Measurements from ENCODE around the gene PEBP1. TPM values are rescaled to one million over a fixed set of nuclear protein-coding genes. Genes with fewer than 3 reads are reported as not detected.

Gene PEBP1
- total RNA-seq, 1 experiment from 2014 or later = 168 TPM

DNA sequence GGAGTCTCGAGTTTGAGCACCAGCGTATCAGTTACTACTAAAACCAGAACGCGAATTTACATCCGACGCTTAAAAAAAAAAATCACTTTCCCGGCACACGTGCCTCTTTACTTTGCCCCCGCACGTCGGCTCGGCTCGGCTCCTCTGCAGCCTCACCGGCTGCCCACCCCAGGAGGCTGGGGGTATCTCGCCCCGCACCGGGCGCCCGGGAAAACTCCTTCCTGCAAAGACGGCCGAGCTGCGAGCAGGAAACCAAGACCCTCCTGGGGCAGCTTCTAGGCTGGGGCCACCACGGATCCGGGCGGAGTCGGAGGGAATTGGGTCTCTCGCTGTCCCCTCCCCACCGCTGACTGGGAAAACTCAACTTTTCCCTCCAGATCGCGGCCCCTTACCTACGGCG lies 32.7 kb upstream of the PEBP1 start:
- H3K4me3 ChIP-seq (ENCODE audit: low read depth in 2 of 2, low read length in 2 of 2) = peak overlapping the region; percentile 69 to 83
- ChIA-PET CTCF (interaction anchor here (0.7 kb wide), 1 partner anchor 269 kb away, joined by 3 read pairs; the partner anchor contains the start of gene TAOK3), POLR2A (interaction anchor here (0.6 kb wide), 2 partner anchors 24 to 76 kb away, joined by 3 read pairs; no protein-coding TSS in a partner anchor)
- peaks cover 12% of the 10 kb centered on the region for H3K4me1 ChIP-seq (ENCODE audit: control insufficient read depth, insufficient read depth, low read length)
- no peak for TF ChIP-seq POLR2AphosphoS5 (IDR thresholded peaks at IDR 0.05; ENCODE audit: low read depth, low read length)
- TF ChIP-seq, protein P1, sequence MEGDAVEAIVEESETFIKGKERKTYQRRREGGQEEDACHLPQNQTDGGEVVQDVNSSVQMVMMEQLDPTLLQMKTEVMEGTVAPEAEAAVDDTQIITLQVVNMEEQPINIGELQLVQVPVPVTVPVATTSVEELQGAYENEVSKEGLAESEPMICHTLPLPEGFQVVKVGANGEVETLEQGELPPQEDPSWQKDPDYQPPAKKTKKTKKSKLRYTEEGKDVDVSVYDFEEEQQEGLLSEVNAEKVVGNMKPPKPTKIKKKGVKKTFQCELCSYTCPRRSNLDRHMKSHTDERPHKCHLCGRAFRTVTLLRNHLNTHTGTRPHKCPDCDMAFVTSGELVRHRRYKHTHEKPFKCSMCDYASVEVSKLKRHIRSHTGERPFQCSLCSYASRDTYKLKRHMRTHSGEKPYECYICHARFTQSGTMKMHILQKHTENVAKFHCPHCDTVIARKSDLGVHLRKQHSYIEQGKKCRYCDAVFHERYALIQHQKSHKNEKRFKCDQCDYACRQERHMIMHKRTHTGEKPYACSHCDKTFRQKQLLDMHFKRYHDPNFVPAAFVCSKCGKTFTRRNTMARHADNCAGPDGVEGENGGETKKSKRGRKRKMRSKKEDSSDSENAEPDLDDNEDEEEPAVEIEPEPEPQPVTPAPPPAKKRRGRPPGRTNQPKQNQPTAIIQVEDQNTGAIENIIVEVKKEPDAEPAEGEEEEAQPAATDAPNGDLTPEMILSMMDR (IDR thresholded peaks at IDR 0.05) = no peak
- no peak for TF ChIP-seq TCF7L2 (IDR thresholded peaks at IDR 0.05; ENCODE audit: low read depth, low read length)
- TF ChIP-seq, protein P2, sequence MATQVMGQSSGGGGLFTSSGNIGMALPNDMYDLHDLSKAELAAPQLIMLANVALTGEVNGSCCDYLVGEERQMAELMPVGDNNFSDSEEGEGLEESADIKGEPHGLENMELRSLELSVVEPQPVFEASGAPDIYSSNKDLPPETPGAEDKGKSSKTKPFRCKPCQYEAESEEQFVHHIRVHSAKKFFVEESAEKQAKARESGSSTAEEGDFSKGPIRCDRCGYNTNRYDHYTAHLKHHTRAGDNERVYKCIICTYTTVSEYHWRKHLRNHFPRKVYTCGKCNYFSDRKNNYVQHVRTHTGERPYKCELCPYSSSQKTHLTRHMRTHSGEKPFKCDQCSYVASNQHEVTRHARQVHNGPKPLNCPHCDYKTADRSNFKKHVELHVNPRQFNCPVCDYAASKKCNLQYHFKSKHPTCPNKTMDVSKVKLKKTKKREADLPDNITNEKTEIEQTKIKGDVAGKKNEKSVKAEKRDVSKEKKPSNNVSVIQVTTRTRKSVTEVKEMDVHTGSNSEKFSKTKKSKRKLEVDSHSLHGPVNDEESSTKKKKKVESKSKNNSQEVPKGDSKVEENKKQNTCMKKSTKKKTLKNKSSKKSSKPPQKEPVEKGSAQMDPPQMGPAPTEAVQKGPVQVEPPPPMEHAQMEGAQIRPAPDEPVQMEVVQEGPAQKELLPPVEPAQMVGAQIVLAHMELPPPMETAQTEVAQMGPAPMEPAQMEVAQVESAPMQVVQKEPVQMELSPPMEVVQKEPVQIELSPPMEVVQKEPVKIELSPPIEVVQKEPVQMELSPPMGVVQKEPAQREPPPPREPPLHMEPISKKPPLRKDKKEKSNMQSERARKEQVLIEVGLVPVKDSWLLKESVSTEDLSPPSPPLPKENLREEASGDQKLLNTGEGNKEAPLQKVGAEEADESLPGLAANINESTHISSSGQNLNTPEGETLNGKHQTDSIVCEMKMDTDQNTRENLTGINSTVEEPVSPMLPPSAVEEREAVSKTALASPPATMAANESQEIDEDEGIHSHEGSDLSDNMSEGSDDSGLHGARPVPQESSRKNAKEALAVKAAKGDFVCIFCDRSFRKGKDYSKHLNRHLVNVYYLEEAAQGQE (IDR thresholded peaks at IDR 0.05; ENCODE audit: insufficient read depth in 1 of 2, low read depth in 2 of 2, low read length in 1 of 2) = no peak
- no peak for TF ChIP-seq SIN3A (IDR thresholded peaks at IDR 0.05; ENCODE audit: borderline replicate concordance, insufficient read depth, low read depth, low read length)
- no peaks in the 10 kb centered on the region for H3K9me3 ChIP-seq (ENCODE audit: control insufficient read depth, insufficient read depth, low read depth, low read length)
- in situ Hi-C loops (cut with HindIII; ENCODE audit: low pct_unique_long_range_greater_than_20kb, low sequenced_read_pairs) (no loop called here), intact Hi-C loops (cut with micrococcal nuclease; ENCODE audit: unreplicated experiment) (no loop called here)
- no TSS peak for BruUV-seq (replicated peaks)
- peak; percentile 32 for ATAC-seq
- peak overlapping the region; percentile 95 for H3K27ac ChIP-seq (ENCODE audit: low read length)
- no peak for DNase-seq (ENCODE audit: low read depth, low spot score)
- no peaks in the 10 kb centered on the region for H3K27me3 ChIP-seq (ENCODE audit: control insufficient read depth, insufficient read depth, low read length)
- H3K36me3 ChIP-seq (ENCODE audit: control insufficient read depth, insufficient read depth, low read length) = no peaks in the 10 kb centered on the region

DNA sequence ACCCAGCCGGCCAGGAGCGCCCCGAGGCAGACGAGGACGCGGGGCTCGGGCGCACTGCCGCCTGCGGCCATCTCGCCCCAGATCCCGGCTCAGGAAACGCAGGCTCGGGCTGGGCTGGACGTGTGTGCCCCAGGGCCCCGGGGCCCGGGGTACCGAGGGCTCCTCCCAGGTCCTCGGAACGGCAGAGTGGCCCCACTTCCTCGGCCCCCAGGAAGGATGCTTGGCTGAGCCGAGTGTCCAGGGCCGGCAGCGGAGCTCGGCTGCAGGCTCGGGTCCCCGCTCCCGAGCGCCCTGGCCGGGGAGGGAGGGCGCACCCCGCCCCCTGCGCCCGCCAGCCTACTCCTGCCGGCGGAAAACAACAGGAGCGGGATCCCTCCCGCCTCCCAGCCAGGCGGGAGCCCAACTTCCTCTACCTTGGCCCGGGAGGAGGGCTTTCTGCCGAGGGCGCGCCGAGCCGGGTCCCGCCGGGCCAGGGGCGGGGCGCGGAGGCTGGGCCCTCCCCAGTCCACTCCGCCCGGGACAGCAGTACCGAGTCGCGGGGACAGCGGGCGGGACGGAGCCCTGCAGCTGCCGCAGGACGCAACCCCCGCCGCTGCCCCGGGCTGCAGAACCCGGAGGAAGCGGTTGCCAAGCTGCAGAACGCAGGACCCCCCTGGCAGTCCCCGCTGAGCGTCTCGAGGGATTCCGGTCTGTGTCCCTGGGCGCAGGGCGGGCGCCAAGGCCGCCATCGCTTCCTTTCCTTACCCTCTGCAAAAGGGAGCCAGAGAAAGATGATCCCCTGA lies 32.1 kb upstream of the PEBP1 start, which contains the start of gene VSIG10:
VSIG10 (minus strand) TSS at position 411 of the 782 bp plus-strand sequence; CDS start at position 71, 340 bp downstream.
- Histone ChIP-seq H3K9me3 (ENCODE audit: control insufficient read depth, insufficient read depth, low read depth, low read length) (no peaks in the 10 kb centered on the region), H3K36me3 (ENCODE audit: control insufficient read depth, insufficient read depth, low read length) (no peaks in the 10 kb centered on the region), H3K27ac (ENCODE audit: low read length) (peak within 1 kb of the TSS; percentile 95), H3K27me3 (ENCODE audit: control insufficient read depth, insufficient read depth, low read length) (no peaks in the 10 kb centered on the region), H3K4me3 (ENCODE audit: low read depth in 2 of 2, low read length in 2 of 2) (peak within 1 kb of the TSS; percentile 69 to 83), H3K4me1 (ENCODE audit: control insufficient read depth, insufficient read depth, low read length) (peaks cover 8% of the 10 kb centered on the region)
- ATAC-seq (peak; percentile 97), DNase-seq (ENCODE audit: low read depth, low spot score) (no peak)
- ChIA-PET CTCF (no interaction called here), POLR2A (interaction anchor here (0.6 kb wide), 2 partner anchors 25 to 77 kb away, joined by 3 read pairs; no protein-coding TSS in a partner anchor)
- in situ Hi-C loops (cut with HindIII; ENCODE audit: low pct_unique_long_range_greater_than_20kb, low sequenced_read_pairs) = no loop called here
- no TSS peak for BruUV-seq (replicated peaks)
- intact Hi-C loops (cut with micrococcal nuclease; ENCODE audit: unreplicated experiment) = no loop called here
- TF ChIP-seq, protein P1 (IDR thresholded peaks at IDR 0.05) = no peak
- peak; percentile 80 for TF ChIP-seq POLR2AphosphoS5 (IDR thresholded peaks at IDR 0.05; ENCODE audit: low read depth, low read length)
- peak; percentile 90; the same call in 1 of the 2 replicates for TF ChIP-seq SIN3A (IDR thresholded peaks at IDR 0.05; ENCODE audit: borderline replicate concordance, insufficient read depth, low read depth, low read length)
- TF ChIP-seq TCF7L2 (IDR thresholded peaks at IDR 0.05; ENCODE audit: low read depth, low read length) = no peak; the same call in 1 of the 2 replicates
- TF ChIP-seq, protein P2 (IDR thresholded peaks at IDR 0.05; ENCODE audit: insufficient read depth in 1 of 2, low read depth in 2 of 2, low read length in 1 of 2) = 0 out of 4 replicates have a peak, but pooled peaks of 1 of the 2 experiments have one; percentile 49

Measured in Panc1 (cell line).